ENCODE results near the gene NF1. TPM values are rescaled to one million over a fixed set of nuclear protein-coding genes. Genes with fewer than 3 reads are reported as not detected.

Gene NF1
- total and polyA plus RNA-seq, 4 donors = 8.4 to 116 (median 25.5) TPM

DNA sequence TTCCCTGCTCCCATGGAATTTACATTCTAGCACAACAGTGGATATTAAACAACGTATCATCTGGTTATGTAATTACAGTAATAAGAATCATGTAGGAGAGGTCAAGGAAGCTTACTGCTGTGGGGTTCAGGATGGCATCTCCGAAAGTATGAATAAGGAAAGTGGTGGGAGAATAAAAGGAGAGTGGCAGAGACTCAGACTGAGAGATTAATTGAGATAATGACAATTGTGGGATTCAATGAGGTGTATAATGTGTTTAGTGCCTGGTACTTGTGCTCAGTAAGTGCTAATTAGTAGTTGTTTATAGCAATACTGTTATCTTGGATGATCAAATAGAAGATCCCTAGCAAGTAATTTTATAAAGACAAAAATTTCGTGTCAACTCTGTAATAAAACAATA, 45.3 kb downstream of the NF1 start:
- Histone ChIP-seq H3K27me3 (ENCODE audit: control insufficient read depth in 3 of 3, insufficient read depth in 3 of 3, low read length in 2 of 3) (no peaks in the 10 kb centered on the region), H3K27ac (ENCODE audit: low read depth in 1 of 2, low read length in 1 of 2) (no peak overlapping the region), H3K9ac (ENCODE audit: insufficient read depth in 1 of 2, low read length in 2 of 2) (no peak overlapping the region), H3K4me3 (no peak overlapping the region), H3K4me1 (ENCODE audit: control insufficient read depth in 5 of 5, insufficient read depth in 5 of 5, low read length in 5 of 5) (peaks cover 0 to 7% (median 0%) of the 10 kb centered on the region in 5 donors), H3K36me3 (ENCODE audit: control insufficient read depth in 4 of 4, insufficient read depth in 4 of 4, low read length in 4 of 4) (peaks cover 0 to 14% (median 4%) of the 10 kb centered on the region in 4 donors), H3K9me3 (ENCODE audit: control insufficient read depth in 4 of 4, insufficient read depth in 3 of 4, low read length in 3 of 4) (peaks cover 0 to 4% (median 0%) of the 10 kb centered on the region in 4 donors)
- WGBS, 2 donors = 93 to 94% methylated on average over 3 of the region's 3 CpGs
- no peak for ATAC-seq (ENCODE audit: insufficient read depth, low FRiP score)
- no peak for DNase-seq
- TF ChIP-seq, protein P1, sequence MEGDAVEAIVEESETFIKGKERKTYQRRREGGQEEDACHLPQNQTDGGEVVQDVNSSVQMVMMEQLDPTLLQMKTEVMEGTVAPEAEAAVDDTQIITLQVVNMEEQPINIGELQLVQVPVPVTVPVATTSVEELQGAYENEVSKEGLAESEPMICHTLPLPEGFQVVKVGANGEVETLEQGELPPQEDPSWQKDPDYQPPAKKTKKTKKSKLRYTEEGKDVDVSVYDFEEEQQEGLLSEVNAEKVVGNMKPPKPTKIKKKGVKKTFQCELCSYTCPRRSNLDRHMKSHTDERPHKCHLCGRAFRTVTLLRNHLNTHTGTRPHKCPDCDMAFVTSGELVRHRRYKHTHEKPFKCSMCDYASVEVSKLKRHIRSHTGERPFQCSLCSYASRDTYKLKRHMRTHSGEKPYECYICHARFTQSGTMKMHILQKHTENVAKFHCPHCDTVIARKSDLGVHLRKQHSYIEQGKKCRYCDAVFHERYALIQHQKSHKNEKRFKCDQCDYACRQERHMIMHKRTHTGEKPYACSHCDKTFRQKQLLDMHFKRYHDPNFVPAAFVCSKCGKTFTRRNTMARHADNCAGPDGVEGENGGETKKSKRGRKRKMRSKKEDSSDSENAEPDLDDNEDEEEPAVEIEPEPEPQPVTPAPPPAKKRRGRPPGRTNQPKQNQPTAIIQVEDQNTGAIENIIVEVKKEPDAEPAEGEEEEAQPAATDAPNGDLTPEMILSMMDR (IDR thresholded peaks at IDR 0.05; ENCODE audit: control extremely low read depth, extremely low read depth) = no peak

DNA sequence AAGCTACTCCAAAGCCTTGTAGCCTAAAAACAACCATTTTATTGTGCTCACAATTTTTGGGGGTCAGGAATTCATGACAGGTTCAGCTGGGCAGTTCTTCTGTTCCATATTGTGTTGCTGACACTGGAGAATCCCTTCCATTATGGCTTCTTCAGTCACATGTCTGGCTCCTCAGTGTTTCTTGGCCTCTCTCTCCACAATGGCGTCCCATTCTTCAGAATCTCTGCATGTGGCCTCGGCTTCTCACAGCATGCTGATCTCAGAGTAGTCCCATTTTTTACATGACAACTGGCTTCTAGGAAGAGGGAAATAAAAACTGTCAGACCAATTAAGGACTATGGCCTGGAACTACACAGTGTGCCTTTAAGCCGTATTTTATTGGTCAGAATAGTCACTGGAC, 49.7 kb downstream of the NF1 start:
- Histone ChIP-seq H3K4me1 (ENCODE audit: control insufficient read depth in 5 of 5, insufficient read depth in 5 of 5, low read length in 5 of 5) (peaks cover 0 to 9% (median 0%) of the 10 kb centered on the region in 5 donors), H3K9me3 (ENCODE audit: control insufficient read depth in 4 of 4, insufficient read depth in 3 of 4, low read length in 3 of 4) (no peaks in the 10 kb centered on the region), H3K36me3 (ENCODE audit: control insufficient read depth in 4 of 4, insufficient read depth in 4 of 4, low read length in 4 of 4) (peaks cover 0 to 7% (median 4%) of the 10 kb centered on the region in 4 donors), H3K9ac (ENCODE audit: insufficient read depth in 1 of 2, low read length in 2 of 2) (no peak overlapping the region), H3K4me3 (no peak overlapping the region), H3K27ac (ENCODE audit: low read depth in 1 of 2, low read length in 1 of 2) (no peak overlapping the region), H3K27me3 (ENCODE audit: control insufficient read depth in 3 of 3, insufficient read depth in 3 of 3, low read length in 2 of 3) (no peaks in the 10 kb centered on the region)
- 98 to 99% methylated on average over 3 of the region's 3 CpGs for WGBS, 2 donors
- no peak for DNase-seq
- ATAC-seq (ENCODE audit: insufficient read depth, low FRiP score) = no peak
- TF ChIP-seq, protein P1 (IDR thresholded peaks at IDR 0.05; ENCODE audit: control extremely low read depth, extremely low read depth) = no peak

DNA sequence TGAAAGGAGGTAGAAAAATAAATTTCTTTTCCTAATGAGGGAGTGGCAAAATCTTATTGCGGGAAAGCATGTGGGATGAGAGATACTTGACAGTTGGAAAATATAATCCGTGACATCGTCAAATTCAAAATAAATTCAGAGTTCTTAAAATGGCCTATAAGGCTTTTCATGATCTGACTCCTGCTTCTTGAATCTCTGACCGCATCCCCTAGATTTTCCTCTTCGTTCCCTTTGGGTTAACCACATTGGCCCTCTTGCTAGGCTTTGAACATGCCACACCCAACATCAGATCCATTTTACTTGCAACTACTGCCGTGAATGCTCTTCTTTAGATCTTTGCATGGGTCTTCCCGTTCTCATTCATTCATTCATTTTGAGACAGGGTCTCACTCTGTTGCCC, 50.1 kb downstream of the NF1 start:
- peaks cover 0 to 9% (median 0%) of the 10 kb centered on the region in 5 donors for H3K4me1 ChIP-seq (ENCODE audit: control insufficient read depth in 5 of 5, insufficient read depth in 5 of 5, low read length in 5 of 5)
- H3K4me3 ChIP-seq = no peak overlapping the region
- no peaks in the 10 kb centered on the region for H3K9me3 ChIP-seq (ENCODE audit: control insufficient read depth in 4 of 4, insufficient read depth in 3 of 4, low read length in 3 of 4)
- ATAC-seq (ENCODE audit: insufficient read depth, low FRiP score) = no peak
- H3K9ac ChIP-seq (ENCODE audit: insufficient read depth in 1 of 2, low read length in 2 of 2) = no peak overlapping the region
- no peak for DNase-seq
- peaks cover 0 to 5% (median 2%) of the 10 kb centered on the region in 4 donors for H3K36me3 ChIP-seq (ENCODE audit: control insufficient read depth in 4 of 4, insufficient read depth in 4 of 4, low read length in 4 of 4)
- no peak overlapping the region for H3K27ac ChIP-seq (ENCODE audit: low read depth in 1 of 2, low read length in 1 of 2)
- TF ChIP-seq, protein P1 (IDR thresholded peaks at IDR 0.05; ENCODE audit: control extremely low read depth, extremely low read depth) = no peak
- no peaks in the 10 kb centered on the region for H3K27me3 ChIP-seq (ENCODE audit: control insufficient read depth in 3 of 3, insufficient read depth in 3 of 3, low read length in 2 of 3)
- WGBS, 2 donors = 82 to 83% methylated on average over 7 of the region's 7 CpGs

Measured in lung (tissue), 12 donors.